ENCODE results near the gene BLMH.
A peak's percentile ranks its signal among the peaks of the same experiment; 100 is the strongest.

BLMH gene

GRCh38 chr17:30308406-30308805 lies 16.7 kb upstream of the BLMH start:
- DNase-seq (ENCODE audit: low spot score) = no peak

- no peak for DNase-seq (ENCODE audit: low spot score)
Measured at GRCh38 chr17:30304778-30305177, 13.0 kb upstream of the BLMH start.

GRCh38 chr17:30302241-30302640 lies 10.5 kb upstream of the BLMH start:
- no peak for DNase-seq (ENCODE audit: low spot score)

- DNase-seq (ENCODE audit: low spot score) = no peak
Measured at GRCh38 chr17:30300818-30301217, 9.1 kb upstream of the BLMH start.

- no peak for DNase-seq (ENCODE audit: low spot score)
Measured at GRCh38 chr17:30299000-30299399, 7.3 kb upstream of the BLMH start.

- no peak for DNase-seq (ENCODE audit: low spot score)
Measured at GRCh38 chr17:30297715-30298114, 6.0 kb upstream of the BLMH start.

GRCh38 chr17:30296499-30297080 lies 4.8 kb upstream of the BLMH start:
- DNase-seq (ENCODE audit: low spot score) = no peak

GRCh38 chr17:30292286-30292858 lies 628 bp upstream of the BLMH start:
- DNase-seq (ENCODE audit: low spot score) = no peak

GRCh38 chr17:30290696-30291542 lies 825 bp downstream of the BLMH start:
- peak; percentile 17 for DNase-seq (ENCODE audit: low spot score)

GRCh38 chr17:30290077-30290476 lies 1.7 kb downstream of the BLMH start:
- no peak for DNase-seq (ENCODE audit: low spot score)

- DNase-seq (ENCODE audit: low spot score) = no peak
Measured at GRCh38 chr17:30279156-30279555, 12.6 kb downstream of the BLMH start.

GRCh38 chr17:30278032-30278431 lies 13.7 kb downstream of the BLMH start:
- no peak for DNase-seq (ENCODE audit: low spot score)

GRCh38 chr17:30275911-30276310 lies 15.8 kb downstream of the BLMH start:
- no peak for DNase-seq (ENCODE audit: low spot score)

GRCh38 chr17:30274887-30275286 lies 16.9 kb downstream of the BLMH start:
- DNase-seq (ENCODE audit: low spot score) = no peak

- no peak for DNase-seq (ENCODE audit: low spot score)
Measured at GRCh38 chr17:30273373-30273772, 18.4 kb downstream of the BLMH start.

GRCh38 chr17:30271102-30271501 lies 20.6 kb downstream of the BLMH start:
- no peak for DNase-seq (ENCODE audit: low spot score)

- no peak for DNase-seq (ENCODE audit: low spot score)
Measured at GRCh38 chr17:30267625-30268024, 24.1 kb downstream of the BLMH start.

GRCh38 chr17:30263552-30264333 lies 28.0 kb downstream of the BLMH start:
- DNase-seq (ENCODE audit: low spot score) = no peak

- DNase-seq (ENCODE audit: low spot score) = no peak
Measured at GRCh38 chr17:30256756-30257506, 34.8 kb downstream of the BLMH start.

- DNase-seq (ENCODE audit: low spot score) = no peak
Measured at GRCh38 chr17:30254150-30254549, 37.6 kb downstream of the BLMH start.

GRCh38 chr17:30253312-30253711 lies 38.4 kb downstream of the BLMH start:
- DNase-seq (ENCODE audit: low spot score) = no peak

GRCh38 chr17:30251931-30252330 lies 39.8 kb downstream of the BLMH start:
- DNase-seq (ENCODE audit: low spot score) = no peak
